Activated CD4-positive, CD25-positive, alpha-beta regulatory T cell (primary cell): ENCODE data around the gene G6PD.
"Not testable (repeated sequence)": the region's sequence is repeated elsewhere in the genome, so short reads cannot be mapped to it uniquely, and the experiment has no call there.

Experiments
- DNase-seq, 4 experiments: peaks; one replicate each; lab custom pipeline; 2025; lab: John Stamatoyannopoulos, UW

Gene G6PD

DNA sequence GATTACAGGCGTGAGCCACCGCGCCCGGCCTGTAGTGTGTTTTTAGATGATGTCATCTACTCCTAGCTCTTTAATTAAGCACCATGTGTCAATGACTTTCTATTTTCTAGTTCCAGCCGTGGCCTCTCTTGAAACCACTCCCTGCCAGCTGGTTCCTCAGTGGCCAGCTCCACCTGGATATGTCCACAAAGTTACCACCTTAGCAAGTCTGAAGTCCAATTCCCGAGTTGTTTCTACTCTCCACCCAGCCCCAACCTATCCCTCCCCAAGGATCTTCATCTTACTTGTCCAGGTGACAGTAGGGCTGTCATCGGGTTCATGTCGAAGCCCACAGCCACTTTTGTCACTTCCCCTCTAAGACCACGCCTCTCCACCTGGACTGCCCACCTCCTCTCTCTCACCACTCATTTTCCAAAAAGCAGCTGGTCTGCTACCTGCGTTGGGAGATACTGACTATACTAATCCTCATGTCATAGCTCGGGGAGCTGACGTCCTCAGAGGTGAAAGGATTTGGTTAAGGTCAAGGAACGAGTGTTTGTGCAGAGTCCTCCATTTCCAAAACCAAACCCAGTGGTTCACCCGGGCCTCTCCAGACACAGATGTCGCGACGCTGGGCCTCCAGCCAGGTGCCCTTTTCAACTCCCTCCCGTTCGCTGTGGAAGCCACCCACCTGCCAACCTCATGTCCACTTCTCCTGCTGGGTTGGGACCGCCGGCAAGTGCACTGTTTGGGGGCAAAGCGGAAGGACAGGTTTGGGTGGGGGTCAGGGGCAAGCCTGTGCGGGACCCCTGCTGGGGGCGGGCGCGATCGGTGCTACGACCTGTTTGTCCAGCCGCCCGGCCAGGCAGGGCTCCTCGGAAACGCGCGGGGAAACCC is 31.3 kb downstream of the G6PD start:
- no peak for DNase-seq

DNA sequence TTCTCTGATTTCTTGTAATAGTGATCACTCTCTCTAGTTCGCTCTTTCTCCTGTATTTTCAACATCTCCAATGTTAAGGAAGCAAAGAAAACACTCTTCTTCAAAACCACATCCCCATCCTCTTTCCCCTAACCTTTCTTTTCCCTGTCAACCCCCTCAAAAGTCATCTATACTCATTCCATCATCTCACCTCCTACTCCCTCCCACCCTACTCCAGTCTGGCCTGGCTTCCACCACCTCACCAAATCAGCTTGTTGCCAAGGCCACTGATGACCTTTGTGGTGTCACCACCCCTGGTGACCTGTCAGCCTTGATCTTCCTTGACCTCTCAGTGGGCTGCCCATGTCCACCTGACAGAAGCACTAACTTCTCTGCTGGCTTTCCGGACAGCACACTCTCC is 32.9 kb downstream of the G6PD start:
- DNase-seq = no peak

GRCh38 chrX:154512879-154513553 is 33.6 kb downstream of the G6PD start:
- DNase-seq = no peak

DNA sequence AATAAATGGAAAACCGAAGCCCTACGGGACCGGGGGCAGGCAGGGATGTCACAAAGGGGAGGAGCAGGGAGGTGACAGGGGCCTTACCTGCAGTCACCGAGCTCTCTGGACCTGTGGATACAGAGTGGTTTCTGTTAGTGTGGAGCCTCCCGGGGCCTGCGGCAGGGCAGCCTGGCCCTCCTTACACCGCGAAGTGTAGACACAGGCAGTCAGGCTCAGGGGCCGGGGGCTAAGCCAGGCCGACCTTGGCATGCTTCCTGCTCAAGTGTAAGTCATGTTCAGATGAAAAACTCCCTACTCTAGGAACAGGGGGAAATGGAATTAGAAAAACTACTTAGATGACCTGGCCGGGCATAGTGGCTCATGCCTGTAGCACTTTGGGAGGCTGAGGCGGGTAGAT is 34.9 kb downstream of the G6PD start:
- no peak for DNase-seq

GRCh38 chrX:154509455-154509854 is 37.2 kb downstream of the G6PD start:
- no peak for DNase-seq

GRCh38 chrX:154508384-154508745 is 38.3 kb downstream of the G6PD start:
- DNase-seq = no peak

- no peak for DNase-seq
Measured at GRCh38 chrX:154507673-154508383, 38.8 kb downstream of the G6PD start.

- no peak for DNase-seq
Measured at GRCh38 chrX:154506483-154507332, 39.9 kb downstream of the G6PD start.

GRCh38 chrX:154505734-154506133 is 40.9 kb downstream of the G6PD start:
- DNase-seq = no peak

- DNase-seq = no peak
Measured at GRCh38 chrX:154502989-154503388, 43.7 kb downstream of the G6PD start.

DNA sequence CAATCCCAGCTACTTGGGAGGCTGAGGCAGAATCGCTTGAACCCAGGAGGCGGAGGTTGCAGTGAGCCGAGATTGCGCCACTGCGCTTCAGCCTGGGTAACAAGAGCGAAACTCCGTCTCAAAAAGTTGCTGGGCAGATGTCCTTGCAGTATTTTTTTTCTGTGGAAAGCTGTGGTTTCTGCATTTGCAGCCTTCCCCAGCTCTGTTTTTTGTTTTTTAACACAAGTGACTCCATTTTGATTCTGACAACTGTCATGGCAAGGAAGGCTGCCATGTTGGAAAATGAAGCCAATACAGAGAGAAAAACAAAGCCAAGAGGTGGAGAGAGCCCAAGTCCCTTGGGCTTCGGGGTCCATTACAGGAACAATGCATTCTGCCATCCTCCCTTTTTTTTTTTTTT is 44.5 kb downstream of the G6PD start:
- no peak for DNase-seq

- not testable (repeated sequence) for DNase-seq
Measured at GRCh38 chrX:154501423-154501822, 45.2 kb downstream of the G6PD start.

DNA sequence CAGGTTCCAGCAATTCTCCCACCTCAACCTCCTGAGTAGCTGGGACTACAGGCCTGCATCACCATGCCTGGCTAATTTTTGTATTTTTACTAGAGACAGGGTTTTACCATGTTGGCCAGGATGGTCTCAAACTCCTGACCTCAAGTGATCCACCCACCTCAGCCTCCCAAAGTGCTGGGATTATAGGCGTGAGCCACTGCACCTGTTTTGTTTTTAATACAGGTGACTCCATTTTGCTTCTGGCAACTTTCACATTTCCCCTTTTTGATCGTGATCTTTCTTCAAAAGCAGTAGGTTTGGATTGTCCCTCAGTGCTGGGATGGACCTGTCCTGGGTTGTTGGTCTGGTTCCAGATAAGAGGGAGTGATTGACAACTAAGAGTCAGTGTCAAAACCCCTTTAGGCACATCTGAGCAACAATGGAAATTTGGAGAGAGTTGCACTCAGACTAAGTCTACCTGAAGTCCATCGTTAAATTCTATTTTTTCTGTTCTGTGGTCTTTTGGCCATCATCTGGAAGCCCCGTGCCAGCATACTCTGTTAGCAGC is 50.0 kb downstream of the G6PD start:
- not testable (repeated sequence) for DNase-seq

- DNase-seq = no peak
Measured at GRCh38 chrX:154495472-154495922, 51.1 kb downstream of the G6PD start.

DNA sequence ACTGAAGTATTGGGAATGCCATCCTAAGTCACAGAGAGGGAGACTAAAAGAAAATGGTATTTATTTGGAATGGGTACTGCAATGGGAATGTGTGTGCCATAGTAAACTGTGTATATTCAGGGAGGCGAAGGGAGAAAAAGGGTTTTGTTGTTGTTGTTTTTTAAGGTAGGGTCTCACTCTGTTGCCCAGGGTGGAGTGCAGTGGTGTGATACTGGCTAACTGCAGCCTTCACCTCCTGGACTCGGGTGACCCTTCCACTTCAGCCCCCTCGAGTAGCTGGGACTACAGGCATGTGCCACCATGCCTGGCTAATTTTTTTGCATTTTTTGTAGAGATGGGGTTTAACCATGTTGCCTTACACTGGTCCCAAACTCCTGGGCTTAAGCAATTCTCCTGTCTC is 51.9 kb downstream of the G6PD start:
- DNase-seq = no peak

DNA sequence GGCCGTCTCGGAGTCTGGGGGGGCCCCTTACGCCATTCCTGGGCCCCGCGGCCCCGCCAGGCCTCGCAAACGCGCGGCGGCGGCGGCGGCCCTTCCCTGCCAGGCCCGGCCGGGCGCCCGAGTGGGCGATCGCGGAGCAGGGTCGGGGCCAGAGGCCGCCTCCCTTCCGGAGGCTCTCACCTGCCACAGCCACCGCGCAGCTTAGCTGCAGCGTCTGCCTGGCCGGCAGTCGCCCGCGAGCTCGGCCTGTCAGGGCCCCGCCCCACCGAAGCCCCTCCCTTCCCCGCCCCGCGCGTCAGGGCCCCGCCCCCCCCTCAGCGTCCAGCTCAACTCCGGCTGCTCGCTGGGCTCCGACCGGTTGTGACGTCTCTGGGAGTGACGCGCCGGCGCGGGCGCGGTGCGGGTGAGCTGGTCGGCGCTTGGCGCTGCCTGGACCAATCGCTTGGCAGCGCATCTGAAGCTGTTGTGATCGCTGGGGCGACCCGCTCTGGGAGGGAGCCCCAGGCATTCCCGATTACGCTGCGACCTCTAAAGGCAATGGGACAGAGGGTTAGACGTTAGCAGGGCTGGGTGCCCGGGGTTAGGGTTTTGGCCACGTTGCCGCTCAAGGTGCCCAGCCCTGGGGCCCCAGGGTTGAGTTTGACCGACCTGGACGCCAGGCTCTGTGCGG is 56.1 kb downstream of the G6PD start, which contains the start of gene SLC10A3:
TSS of gene SLC10A3 (minus strand) at position 216 of the 670 bp plus-strand sequence. CDS start 1,689 bp downstream, outside the sequence.
- DNase-seq = peak; percentile 67 to 76 (median 70)

GRCh38 chrX:154490021-154490413 is 56.6 kb downstream of the G6PD start:
- DNase-seq = peak in 1 of 4 experiments; percentile 9

GRCh38 chrX:154489182-154489581 is 57.5 kb downstream of the G6PD start:
- no peak for DNase-seq

DNA sequence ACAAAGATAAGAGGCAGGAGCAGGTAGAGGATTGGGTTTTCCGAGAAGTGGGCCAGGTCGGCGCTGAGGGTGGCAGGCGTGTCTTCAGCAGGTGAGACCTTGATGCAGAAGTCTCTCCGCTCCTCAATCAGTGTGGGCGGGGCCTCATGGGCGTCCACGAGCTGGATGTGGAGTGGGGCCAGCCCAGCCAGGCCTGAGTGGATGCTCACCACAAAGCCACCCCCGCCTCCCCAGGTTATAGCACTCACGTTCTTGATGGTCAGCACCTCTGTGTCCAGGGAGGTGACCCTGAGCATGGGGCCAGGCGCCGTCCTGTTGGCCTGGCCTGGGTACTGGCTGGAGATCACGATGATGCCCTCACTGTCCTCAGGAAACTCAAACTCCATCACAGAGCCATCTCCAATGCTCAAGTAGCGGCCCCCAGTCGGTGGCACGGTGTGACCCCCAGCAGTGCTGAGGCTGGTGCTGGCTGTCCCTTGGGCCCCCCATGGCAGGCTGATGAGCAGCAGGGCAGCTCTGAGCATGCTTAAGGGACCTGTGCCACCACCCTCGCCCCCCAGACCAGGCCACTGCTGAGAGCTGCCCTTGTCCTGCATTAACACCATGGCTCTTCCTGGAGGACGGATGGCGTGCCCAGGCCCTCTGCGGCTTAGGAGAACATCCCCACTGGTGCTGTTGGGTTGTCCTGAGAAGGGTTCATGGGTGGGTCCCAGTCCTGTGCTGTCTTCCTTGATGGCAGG is 58.1 kb downstream of the G6PD start:
- DNase-seq = no peak
